Smooth muscle cell (in vitro differentiated cells): ENCODE measurements around the gene PDE7B. TPM values are rescaled to one million over a fixed set of nuclear protein-coding genes. Genes with fewer than 3 reads are reported as not detected.
A peak's percentile ranks its signal among the peaks of the same experiment; 100 is the strongest.

Experiments
- DNase-seq: peaks from one replicate; lab custom pipeline; 2025; ENCODE audit not compliant: unreplicated experiment; lab: John Stamatoyannopoulos, UW
- H2AFZ ChIP-seq: fragments of 200-600 bp; sonication (generic); 2 replicates; pipeline ENCODE4 v1.6.0; 2016; ENCODE audit warnings: antibody characterized with exemption, low read depth, mild to moderate bottlenecking
- H3F3A ChIP-seq: fragments of 200-600 bp; sonication (generic); 2 replicates; pipeline ENCODE4 v1.6.0; 2017; ENCODE audit warnings: antibody characterized with exemption, low read depth
- H3K27ac ChIP-seq: fragments of 200-600 bp; sonication (generic); 2 replicates; pipeline ENCODE4 v1.5.1; 2016; ENCODE audit warnings: low read depth, mild to moderate bottlenecking
- H3K27me3 ChIP-seq: fragments of 200-600 bp; sonication (generic); 2 replicates; pipeline ENCODE4 v1.6.1; 2016; ENCODE audit warnings: low read depth, mild to moderate bottlenecking
- H3K36me3 ChIP-seq: fragments of 200-600 bp; sonication (generic); 2 replicates; pipeline ENCODE4 v1.5.1; 2016; ENCODE audit warnings: low read depth
- H3K4me1 ChIP-seq: fragments of 200-600 bp; sonication (generic); 2 replicates; pipeline ENCODE4 v1.5.1; 2016; ENCODE audit warnings: low read depth
- H3K4me2 ChIP-seq: fragments of 200-600 bp; sonication (generic); 2 replicates; pipeline ENCODE4 v1.6.0; 2016; ENCODE audit warnings: mild to moderate bottlenecking
- H3K4me3 ChIP-seq: fragments of 200-600 bp; sonication (generic); 2 replicates; pipeline ENCODE4 v1.5.1; 2016; ENCODE audit warnings: mild to moderate bottlenecking
- H3K79me2 ChIP-seq: fragments of 200-600 bp; sonication (generic); 2 replicates; pipeline ENCODE4 v1.6.0; 2016; ENCODE audit warnings: low read depth, mild to moderate bottlenecking
- H3K9ac ChIP-seq: fragments of 200-600 bp; sonication (generic); 2 replicates; pipeline ENCODE4 v1.6.0; 2016; ENCODE audit warnings: low read depth
- H3K9me3 ChIP-seq: fragments of 200-600 bp; sonication (generic); replicated peaks from 2 replicates; pipeline ENCODE4 v1.5.1; 2016; ENCODE audit warnings: low read depth
- H4K20me1 ChIP-seq: fragments of 200-600 bp; sonication (generic); 2 replicates; pipeline ENCODE4 v1.6.0; 2016; ENCODE audit warnings: low read depth
- CTCF ChIP-seq: fragments of 200-600 bp; sonication (generic); IDR thresholded peaks from 2 replicates; pipeline ENCODE4 v1.5.1; 2017; ENCODE audit warnings: borderline replicate concordance, mild to moderate bottlenecking, antibody characterized with exemption; ENCODE audit not compliant: insufficient read depth, poor library complexity, severe bottlenecking
- WGBS: methylation state at CpG from one replicate; pipeline ENCODE4 v1.1.7; 2016; ENCODE audit warnings: low lambda C conversion rate; 5-methylcytosine and 5-hydroxymethylcytosine counted together
- polyA plus RNA-seq: library from polyadenylated mRNA; unstranded; fragments of >200 nt; fragmentation: Nextera tagmentation; extraction: Ambion mirVana; gene quantifications from 2 replicates; pipeline ENCODE4 v1.2.1, GENCODE V29; 2016
- total RNA-seq: library from RNA; depleted of rRNA; stranded (reverse); fragments of >200 nt; gene quantifications from 2 replicates; pipeline ENCODE4 v1.2.3, GENCODE V29; 2014

Gene PDE7B
- total and polyA plus RNA-seq, 2 experiments from 2014 or later = 23.5 to 36.9 TPM

DNA sequence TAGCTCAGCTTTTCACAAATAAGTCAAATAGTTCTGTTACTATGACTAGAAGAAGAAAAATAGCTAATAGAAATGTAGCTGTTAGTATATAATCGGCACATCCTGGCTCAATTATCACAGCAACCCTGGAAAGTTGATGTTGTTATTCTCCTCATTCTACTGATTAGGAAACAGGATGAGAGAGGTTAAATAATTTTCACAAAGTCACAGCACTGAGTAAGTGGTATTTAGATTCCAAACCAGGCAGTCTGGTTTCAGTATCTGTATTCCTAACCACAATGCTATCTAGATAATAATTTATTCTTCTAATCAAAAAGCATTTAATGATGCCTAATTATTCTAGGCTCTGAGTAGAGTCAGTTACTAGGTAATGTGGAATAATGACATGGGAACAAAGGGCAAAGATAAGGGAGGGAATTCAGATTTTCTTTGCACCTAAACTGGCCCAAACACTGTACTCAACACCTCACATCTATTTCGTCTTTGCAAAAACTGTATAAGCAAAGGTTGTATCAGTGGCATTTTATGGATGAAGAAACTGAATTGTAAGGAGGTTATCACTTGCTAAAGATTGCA is 51.3 kb downstream of the PDE7B start:
- no peak for TF ChIP-seq CTCF
- Histone ChIP-seq H4K20me1 (no peaks in the 10 kb centered on the region), H3K27me3 (no peaks in the 10 kb centered on the region), H3K4me2 (peak overlapping the region; percentile 63), H2AFZ (no peak overlapping the region), H3F3A (peaks cover 12% of the 10 kb centered on the region), H3K27ac (peak overlapping the region; percentile 78), H3K36me3 (no peaks in the 10 kb centered on the region), H3K4me3 (no peak overlapping the region), H3K9me3 (no peaks in the 10 kb centered on the region), H3K79me2 (peaks cover 9% of the 10 kb centered on the region), H3K4me1 (peaks cover 24% of the 10 kb centered on the region), H3K9ac (peak overlapping the region; percentile 37)
- WGBS = 62% methylated on average over 2 of the region's 2 CpGs
- no peak for DNase-seq

GRCh38 chr6:135904666-135905065 is 53.2 kb downstream of the PDE7B start:
- peaks cover 9% of the 10 kb centered on the region for H3K79me2 ChIP-seq
- H3F3A ChIP-seq = peaks cover 12% of the 10 kb centered on the region
- DNase-seq = no peak

GRCh38 chr6:135905604-135906300 is 54.3 kb downstream of the PDE7B start:
- Histone ChIP-seq H3K79me2 (peaks cover 9% of the 10 kb centered on the region), H2AFZ (no peak overlapping the region), H3K27ac (peak overlapping the region; percentile 71), H4K20me1 (no peaks in the 10 kb centered on the region), H3K4me1 (peaks cover 24% of the 10 kb centered on the region), H3K9me3 (no peaks in the 10 kb centered on the region), H3F3A (peaks cover 5% of the 10 kb centered on the region), H3K4me3 (no peak overlapping the region), H3K9ac (no peak overlapping the region), H3K36me3 (no peaks in the 10 kb centered on the region), H3K27me3 (no peaks in the 10 kb centered on the region), H3K4me2 (peak overlapping the region; percentile 67)
- 95% methylated on average over 18 of the region's 18 CpGs for WGBS
- no peak for DNase-seq
- TF ChIP-seq CTCF = no peak

More at GRCh38 chr6:135904666-135905065, 53.2 kb downstream of the PDE7B start:
- Histone ChIP-seq H2AFZ (no peak overlapping the region), H3K36me3 (no peaks in the 10 kb centered on the region), H3K4me3 (no peak overlapping the region), H3K9me3 (no peaks in the 10 kb centered on the region), H4K20me1 (no peaks in the 10 kb centered on the region), H3K9ac (no peak overlapping the region), H3K4me2 (no peak overlapping the region), H3K27me3 (no peaks in the 10 kb centered on the region), H3K4me1 (peaks cover 24% of the 10 kb centered on the region), H3K27ac (no peak overlapping the region)
- no peak for TF ChIP-seq CTCF
- WGBS = 92% methylated on average over 2 of the region's 2 CpGs
